Urinary bladder (tissue), 4 donors: Measurements from ENCODE around the gene IDI1. TPM values are rescaled to one million over a fixed set of nuclear protein-coding genes. Genes with fewer than 3 reads are reported as not detected.

Source experiments
- DNase-seq: peaks from one replicate; pipeline ENCODE4 v3.0.0-alpha.2; 2015; ENCODE audit errors: extremely low spot score
- H3K27ac ChIP-seq: one replicate; pipeline ENCODE4 v1.5.1; 2013; ENCODE audit warnings: low read depth, mild to moderate bottlenecking, moderate library complexity
- H3K36me3 ChIP-seq: one replicate; pipeline ENCODE4 v1.6.1; 2013; ENCODE audit warnings: mild to moderate bottlenecking, moderate library complexity; ENCODE audit not compliant: insufficient read depth
- H3K4me1 ChIP-seq: one replicate; pipeline ENCODE4 v1.6.1; 2013; ENCODE audit warnings: mild to moderate bottlenecking, moderate library complexity; ENCODE audit not compliant: insufficient read depth
- H3K4me3 ChIP-seq: one replicate; pipeline ENCODE4 v1.5.1; 2013; ENCODE audit warnings: low read depth, low read length
- WGBS: extraction: QIAGEN DNeasy Blood & Tissue Kit; methylation state at CpG from one replicate; pipeline ENCODE4 v1.1.7; 2013; 5-methylcytosine and 5-hydroxymethylcytosine counted together
- polyA plus RNA-seq: library from polyadenylated mRNA; stranded (reverse); fragments of 200-250 nt; gene quantifications from one replicate; pipeline ENCODE4 v1.2.3, GENCODE V29; 2013
- total RNA-seq: library from RNA; depleted of rRNA; stranded (reverse); fragments of >200 nt; gene quantifications from one replicate; pipeline ENCODE4 v1.2.3, GENCODE V29; 2014
- donor health status: healthy with polysubstance abuse.
- donor health status: healthy.

IDI1 gene
- total and polyA plus RNA-seq, 2 donors, result 31.4 to 86.0 TPM

GRCh38 chr10:990808-991207 is 58.1 kb downstream of the IDI1 start:
- H3K4me3 ChIP-seq, result no peak overlapping the region
- H3K27ac ChIP-seq, result no peak overlapping the region
- peaks cover 3% of the 10 kb centered on the region for H3K4me1 ChIP-seq
- H3K36me3 ChIP-seq, result no peaks in the 10 kb centered on the region
- DNase-seq, result no peak
- 94% methylated on average over 6 of the region's 6 CpGs for WGBS

Other genes starting within 250 kb of the IDI1 start
- gene LARP4B, start 117.4 kb downstream of the IDI1 start, total RNA-seq, result 28.4 TPM
- 19.1 TPM for gene LARP4B, start 117.4 kb downstream of the IDI1 start, polyA plus RNA-seq
- gene GTPBP4, start 60.7 kb downstream of the IDI1 start, total RNA-seq, result 28.4 TPM
- 27.4 TPM for gene GTPBP4, start 60.7 kb downstream of the IDI1 start, polyA plus RNA-seq
- gene IDI2, start 23.3 kb downstream of the IDI1 start, total RNA-seq, result not detected
- gene IDI2, start 23.3 kb downstream of the IDI1 start, polyA plus RNA-seq, result not detected
- 12.2 TPM for gene WDR37, start 7.3 kb upstream of the IDI1 start, total RNA-seq
- 8.9 TPM for gene WDR37, start 7.3 kb upstream of the IDI1 start, polyA plus RNA-seq